B cell (primary cell): ENCODE results near the gene PAFAH2. TPM values are rescaled to one million over a fixed set of nuclear protein-coding genes. Genes with fewer than 3 reads are reported as not detected.
A peak's percentile ranks its signal among the peaks of the same experiment; 100 is the strongest.

ENCODE experiments used
- ATAC-seq: fragments of 200-7000 bp; cut with Tn5 transposase; one replicate; pipeline ENCODE4 v1.10.0; 2021; ENCODE audit warnings: low read depth, mild to moderate bottlenecking, moderate number of reproducible peaks, moderate library complexity
- CTCF ChIA-PET: fragments of 350-600 bp; sonication (Branson Sonifier 250); formaldehyde crosslinking; loops from one replicate; lab custom pipeline; 2021; ENCODE audit warnings: antibody characterized with exemption, inconsistent platforms; lab: Charles Lee
- POLR2A ChIA-PET: fragments of 350-600 bp; sonication (Branson Sonifier 250); formaldehyde crosslinking; loops from one replicate; lab custom pipeline; 2021; ENCODE audit warnings: antibody characterized with exemption; lab: Charles Lee
- DNase-seq: peaks from one replicate; pipeline ENCODE4 v3.0.0; 2013
- H2AFZ ChIP-seq: 2 replicates; pipeline ENCODE4 v1.6.1; 2012; ENCODE audit warnings: mild to moderate bottlenecking, low read depth, low read length; ENCODE audit not compliant: insufficient read depth, poor library complexity, severe bottlenecking
- H3K27ac ChIP-seq, 2 donors: 1 replicate in 1 of 2; 2 replicates in 1 of 2; pipeline ENCODE4 v1.5.1; 2012 to 2013; ENCODE audit warnings: low read length in 2 of 2, mild to moderate bottlenecking in 2 of 2, moderate library complexity in 1 of 2
- H3K27me3 ChIP-seq, 4 experiments: fragments of 200-600 bp in 1 of 4; sonication (generic) in 1 of 4; replicated peaks in 1 of 4; 1 replicate in 2 of 4; 2 replicates in 2 of 4; pipeline versions ENCODE4 v1.6.1 to v1.7.0; 2013 to 2016; ENCODE audit warnings: low read length in 3 of 4, mild to moderate bottlenecking in 2 of 4, mixed read lengths in 1 of 4, moderate library complexity in 1 of 4; ENCODE audit not compliant: insufficient read depth in 4 of 4, control insufficient read depth in 3 of 4; ENCODE audit errors: control extremely low read depth in 1 of 4
- H3K36me3 ChIP-seq, 2 experiments: replicated peaks in 1 of 2; 1 replicate in 1 of 2; 2 replicates in 1 of 2; pipeline versions ENCODE4 v1.6.1 to v1.7.1; 2013; ENCODE audit warnings: low read length in 1 of 2; ENCODE audit not compliant: insufficient read depth in 2 of 2, control insufficient read depth in 1 of 2; ENCODE audit errors: control extremely low read depth in 1 of 2, extremely low read depth in 1 of 2
- H3K4me1 ChIP-seq, 2 donors: fragments of 200-600 bp in 1 of 2; sonication (generic) in 1 of 2; 1 replicate in 1 of 2; 2 replicates in 1 of 2; pipeline versions ENCODE4 v1.5.1 to v1.6.1; 2013 to 2017; ENCODE audit warnings: low read length in 2 of 2; ENCODE audit not compliant: control insufficient read depth in 2 of 2, insufficient read depth in 2 of 2
- H3K4me2 ChIP-seq: replicated peaks from 2 replicates; pipeline ENCODE3; 2012; ENCODE audit warnings: mild to moderate bottlenecking, low read depth, low read length; ENCODE audit not compliant: poor library complexity, severe bottlenecking
- H3K4me3 ChIP-seq, 5 experiments: fragments of 200-600 bp in 1 of 5; sonication (generic) in 1 of 5; 1 replicate in 3 of 5; 2 replicates in 2 of 5; pipeline versions ENCODE4 v1.5.1 to v1.7.0; 2011 to 2016; ENCODE audit warnings: low read length in 4 of 5, mild to moderate bottlenecking in 4 of 5, low read depth in 2 of 5, control low read depth in 1 of 5, moderate library complexity in 1 of 5; ENCODE audit not compliant: insufficient read depth in 1 of 5; ENCODE audit errors: control extremely low read depth in 1 of 5, extremely low read depth in 1 of 5
- H3K79me2 ChIP-seq: fragments of 200-600 bp; sonication (generic); one replicate; pipeline ENCODE4 v1.6.0; 2016; ENCODE audit warnings: low read length; ENCODE audit not compliant: control insufficient read depth, insufficient read depth
- H3K9ac ChIP-seq: fragments of 200-600 bp; sonication (generic); 2 replicates; pipeline ENCODE4 v1.6.1; 2017; ENCODE audit warnings: mild to moderate bottlenecking, low read length, moderate library complexity
- H3K9me3 ChIP-seq, 3 donors: one replicate each; pipeline versions ENCODE4 v1.6.1 to v1.7.1; 2013; ENCODE audit warnings: low read length in 2 of 3; ENCODE audit not compliant: control insufficient read depth in 2 of 3, insufficient read depth in 1 of 3; ENCODE audit errors: control extremely low read depth in 1 of 3
- H4K20me1 ChIP-seq: 2 replicates; pipeline ENCODE4 v1.6.0; 2012; ENCODE audit warnings: mild to moderate bottlenecking, low read length; ENCODE audit not compliant: insufficient read depth, control insufficient read depth, poor library complexity, severe bottlenecking
- H3K27ac Mint-ChIP-seq: one replicate; pipeline ENCODE4 v1.8.0; 2021; ENCODE audit warnings: mixed read lengths
- H3K27me3 Mint-ChIP-seq: one replicate; pipeline ENCODE4 v1.8.0; 2021; ENCODE audit warnings: mixed read lengths
- H3K4me1 Mint-ChIP-seq: one replicate; pipeline ENCODE4 v1.8.0; 2021; ENCODE audit warnings: mixed read lengths
- H3K4me3 Mint-ChIP-seq: one replicate; pipeline ENCODE4 v1.8.0; 2021; ENCODE audit warnings: mixed read lengths
- H3K9me3 Mint-ChIP-seq: one replicate; pipeline ENCODE4 v1.8.0; 2022; ENCODE audit warnings: mixed read lengths; ENCODE audit not compliant: insufficient read depth
- EZH2 ChIP-seq: IDR thresholded peaks from 2 replicates; pipeline ENCODE4 v1.6.1; 2012; ENCODE audit warnings: borderline replicate concordance, low read depth, mild to moderate bottlenecking, moderate library complexity, low read length; ENCODE audit not compliant: insufficient read depth, poor library complexity, severe bottlenecking
- WGBS: methylation state at CpG from one replicate; pipeline ENCODE4 v1.1.5; 2013; ENCODE audit warnings: missing lambda C conversion rate; ENCODE audit not compliant: insufficient coverage; 5-methylcytosine and 5-hydroxymethylcytosine counted together
- intact Hi-C: fragments of 100-400 bp; cut with micrococcal nuclease; formaldehyde crosslinking; loops from one replicate; pipeline ENCODE4 v1.10.0; 2022
- polyA plus RNA-seq: library from polyadenylated mRNA; depleted of rRNA; stranded (reverse); fragments of >200 nt; gene quantifications from 2 replicates; pipeline ENCODE4 v1.2.3, GENCODE V29; 2012
- total RNA-seq, 2 donors: library from RNA; stranded (reverse); fragments of 120-200 nt in 1 of 2; gene quantifications; 1 replicate in 1 of 2; 2 replicates in 1 of 2; pipeline versions ENCODE4 v1.2.3 to v1.2.4, GENCODE V29; 2013 to 2022
- TF ChIP-seq, protein P1 (sequence below): fragments of 200-600 bp; IDR thresholded peaks from one replicate; pipeline ENCODE4 v1.8.0; 2022; ENCODE audit warnings: antibody characterized with exemption, mild to moderate bottlenecking

The PAFAH2 gene
- total and polyA plus RNA-seq, 2 donors (not counting 1 experiment from before 2014, with no cell fraction given) = 5.1 to 8.8 TPM

- no peak overlapping the region for H3K9ac ChIP-seq
- no peaks in the 10 kb centered on the region for H3K27me3 ChIP-seq
- DNase-seq = no peak
- no peak overlapping the region for H3K27ac ChIP-seq
- ChIA-PET POLR2A (interaction anchor here (0.7 kb wide), 1 partner anchor 157 kb away, joined by 5 read pairs; no protein-coding TSS in a partner anchor), CTCF (no interaction called here)
- H3K4me3 ChIP-seq = no peak overlapping the region
- no peak for ATAC-seq
- H3K9me3 ChIP-seq = no peaks in the 10 kb centered on the region
- H3K4me1 ChIP-seq = no peaks in the 10 kb centered on the region
- no peaks in the 10 kb centered on the region for H3K27me3 Mint-ChIP-seq
- no peak overlapping the region for H3K27ac Mint-ChIP-seq
- TF ChIP-seq, protein P1, sequence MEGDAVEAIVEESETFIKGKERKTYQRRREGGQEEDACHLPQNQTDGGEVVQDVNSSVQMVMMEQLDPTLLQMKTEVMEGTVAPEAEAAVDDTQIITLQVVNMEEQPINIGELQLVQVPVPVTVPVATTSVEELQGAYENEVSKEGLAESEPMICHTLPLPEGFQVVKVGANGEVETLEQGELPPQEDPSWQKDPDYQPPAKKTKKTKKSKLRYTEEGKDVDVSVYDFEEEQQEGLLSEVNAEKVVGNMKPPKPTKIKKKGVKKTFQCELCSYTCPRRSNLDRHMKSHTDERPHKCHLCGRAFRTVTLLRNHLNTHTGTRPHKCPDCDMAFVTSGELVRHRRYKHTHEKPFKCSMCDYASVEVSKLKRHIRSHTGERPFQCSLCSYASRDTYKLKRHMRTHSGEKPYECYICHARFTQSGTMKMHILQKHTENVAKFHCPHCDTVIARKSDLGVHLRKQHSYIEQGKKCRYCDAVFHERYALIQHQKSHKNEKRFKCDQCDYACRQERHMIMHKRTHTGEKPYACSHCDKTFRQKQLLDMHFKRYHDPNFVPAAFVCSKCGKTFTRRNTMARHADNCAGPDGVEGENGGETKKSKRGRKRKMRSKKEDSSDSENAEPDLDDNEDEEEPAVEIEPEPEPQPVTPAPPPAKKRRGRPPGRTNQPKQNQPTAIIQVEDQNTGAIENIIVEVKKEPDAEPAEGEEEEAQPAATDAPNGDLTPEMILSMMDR = no peak
- TF ChIP-seq EZH2 = no peak
- 66% methylated on average over 2 of the region's 5 CpGs for WGBS
- peaks cover 7 to 54% of the 10 kb centered on the region in 2 experiments for H3K36me3 ChIP-seq
- H3K4me3 Mint-ChIP-seq = no peak overlapping the region
- intact Hi-C loops = no loop called here
- H3K4me2 ChIP-seq = no peak overlapping the region
- H3K4me1 Mint-ChIP-seq = no peaks in the 10 kb centered on the region
- no peaks in the 10 kb centered on the region for H3K9me3 Mint-ChIP-seq
- H3K79me2 ChIP-seq = no peaks in the 10 kb centered on the region
- no peak overlapping the region for H2AFZ ChIP-seq
- H4K20me1 ChIP-seq = no peaks in the 10 kb centered on the region
Observed at GRCh38 chr1:25977801-25978200, 20.1 kb downstream of the PAFAH2 start.

- Mint-ChIP-seq H3K27me3 (no peaks in the 10 kb centered on the region), H3K4me3 (no peak overlapping the region), H3K9me3 (no peaks in the 10 kb centered on the region), H3K27ac (peak overlapping the region; percentile 28), H3K4me1 (peaks cover 19% of the 10 kb centered on the region)
- no peaks in the 10 kb centered on the region for H3K27me3 ChIP-seq
- 98% methylated on average over 5 of the region's 6 CpGs for WGBS
- intact Hi-C loops = no loop called here
- H3K79me2 ChIP-seq = no peaks in the 10 kb centered on the region
- H2AFZ ChIP-seq = no peak overlapping the region
- H3K9ac ChIP-seq = no peak overlapping the region
- no peak overlapping the region for H3K4me2 ChIP-seq
- POLR2A ChIA-PET = no interaction called here
- no peaks in the 10 kb centered on the region for H4K20me1 ChIP-seq
- TF ChIP-seq, protein P1 = no peak
- ATAC-seq = no peak
- H3K9me3 ChIP-seq = no peaks in the 10 kb centered on the region
- no peak for DNase-seq
- no peak overlapping the region for H3K27ac ChIP-seq
- H3K4me1 ChIP-seq = peaks cover 13 to 22% of the 10 kb centered on the region in 2 donors
- H3K36me3 ChIP-seq = peaks cover 2 to 44% of the 10 kb centered on the region in 2 experiments
- H3K4me3 ChIP-seq = no peak overlapping the region
- CTCF ChIA-PET = no interaction called here
Observed at GRCh38 chr1:25973610-25974321, 24.1 kb downstream of the PAFAH2 start.
